ENCODE data around the gene PHETA1.

- TF ChIP-seq POLR2A (IDR thresholded peaks at IDR 0.05) (no peak), CTCF (IDR thresholded peaks at IDR 0.05) (no peak)
These were observed 30.8 kb downstream of the PHETA1 start for GRCh38 chr12:111338096-111338495.

All from testis (tissue), 2 donors.